ENCODE results near the gene RDX. TPM values are rescaled to one million over a fixed set of nuclear protein-coding genes. Genes with fewer than 3 reads are reported as not detected.

The RDX gene
- total RNA-seq, 2 experiments from 2014 or later: 23.7 to 25.5 TPM

DNA sequence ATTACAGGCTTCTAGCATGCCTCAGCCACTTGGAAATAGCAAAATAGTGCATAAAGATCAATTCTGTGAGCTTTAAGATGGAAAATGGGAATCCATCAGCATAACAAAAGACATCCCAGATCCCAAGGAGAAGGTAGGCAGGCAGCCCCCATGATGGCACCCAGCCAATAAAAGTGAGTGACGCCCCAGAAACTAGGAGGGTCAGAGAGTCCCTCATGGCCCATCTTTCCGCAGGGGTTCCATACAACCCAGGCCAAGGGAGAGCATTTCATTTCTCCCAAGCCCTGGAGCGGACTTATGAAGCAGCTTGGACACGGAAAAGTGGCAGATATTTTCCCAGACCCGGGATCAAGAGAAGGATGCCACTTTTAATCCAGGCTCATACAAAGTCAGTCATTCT lies 110.0 kb downstream of the RDX start:
- peaks cover 9% of the 10 kb centered on the region for H3K4me1 ChIP-seq (ENCODE audit: insufficient read depth, low read length, poor library complexity, severe bottlenecking)
- H2AFZ ChIP-seq (ENCODE audit: low read length): no peak overlapping the region
- H4K20me1 ChIP-seq (ENCODE audit: insufficient read depth, low read length): no peaks in the 10 kb centered on the region
- H3K9me3 ChIP-seq (ENCODE audit: low read length): no peaks in the 10 kb centered on the region
- BruUV-seq (replicated peaks): no TSS peak
- H3K4me2 ChIP-seq (ENCODE audit: low read length): no peak overlapping the region
- no peaks in the 10 kb centered on the region for H3K9me2 ChIP-seq (ENCODE audit: insufficient read depth, low read length)
- DNase-seq (ENCODE audit: low spot score): no peak
- POLR2A ChIA-PET: interaction anchor here (0.6 kb wide), 1 partner anchor 134 kb away, joined by 6 read pairs; no protein-coding TSS in a partner anchor
- H3K4me3 ChIP-seq (ENCODE audit: low read depth, low read length, poor library complexity, severe bottlenecking): no peak overlapping the region
- no peaks in the 10 kb centered on the region for H3K36me3 ChIP-seq (ENCODE audit: insufficient read depth, low read length)
- H3K27ac ChIP-seq (ENCODE audit: low read depth, low read length, poor library complexity, severe bottlenecking): no peak overlapping the region
- no peaks in the 10 kb centered on the region for H3K79me2 ChIP-seq (ENCODE audit: insufficient read depth, low read depth, low read length)
- CTCF ChIA-PET (ENCODE audit: unreplicated experiment): no interaction called here
- intact Hi-C loops (cut with micrococcal nuclease; ENCODE audit: unreplicated experiment): no loop called here
- TF ChIP-seq EZH2phosphoT487 (IDR thresholded peaks at IDR 0.05; ENCODE audit: borderline replicate concordance, low read depth, low read length): no peak
- TF ChIP-seq, protein P1, sequence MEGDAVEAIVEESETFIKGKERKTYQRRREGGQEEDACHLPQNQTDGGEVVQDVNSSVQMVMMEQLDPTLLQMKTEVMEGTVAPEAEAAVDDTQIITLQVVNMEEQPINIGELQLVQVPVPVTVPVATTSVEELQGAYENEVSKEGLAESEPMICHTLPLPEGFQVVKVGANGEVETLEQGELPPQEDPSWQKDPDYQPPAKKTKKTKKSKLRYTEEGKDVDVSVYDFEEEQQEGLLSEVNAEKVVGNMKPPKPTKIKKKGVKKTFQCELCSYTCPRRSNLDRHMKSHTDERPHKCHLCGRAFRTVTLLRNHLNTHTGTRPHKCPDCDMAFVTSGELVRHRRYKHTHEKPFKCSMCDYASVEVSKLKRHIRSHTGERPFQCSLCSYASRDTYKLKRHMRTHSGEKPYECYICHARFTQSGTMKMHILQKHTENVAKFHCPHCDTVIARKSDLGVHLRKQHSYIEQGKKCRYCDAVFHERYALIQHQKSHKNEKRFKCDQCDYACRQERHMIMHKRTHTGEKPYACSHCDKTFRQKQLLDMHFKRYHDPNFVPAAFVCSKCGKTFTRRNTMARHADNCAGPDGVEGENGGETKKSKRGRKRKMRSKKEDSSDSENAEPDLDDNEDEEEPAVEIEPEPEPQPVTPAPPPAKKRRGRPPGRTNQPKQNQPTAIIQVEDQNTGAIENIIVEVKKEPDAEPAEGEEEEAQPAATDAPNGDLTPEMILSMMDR (conservative IDR thresholded peaks at IDR 0.05; ENCODE audit: low read length): no peak

- H3K27ac ChIP-seq (ENCODE audit: low read depth, low read length, poor library complexity, severe bottlenecking): no peak overlapping the region
- ChIA-PET CTCF (ENCODE audit: unreplicated experiment) (no interaction called here), POLR2A (no interaction called here)
- no peak overlapping the region for H3K4me2 ChIP-seq (ENCODE audit: low read length)
- intact Hi-C loops (cut with micrococcal nuclease; ENCODE audit: unreplicated experiment): no loop called here
- H2AFZ ChIP-seq (ENCODE audit: low read length): no peak overlapping the region
- TF ChIP-seq EZH2phosphoT487 (IDR thresholded peaks at IDR 0.05; ENCODE audit: borderline replicate concordance, low read depth, low read length): no peak
- TF ChIP-seq, protein P1 (conservative IDR thresholded peaks at IDR 0.05; ENCODE audit: low read length): no peak
- H3K9me3 ChIP-seq (ENCODE audit: low read length): no peaks in the 10 kb centered on the region
- H4K20me1 ChIP-seq (ENCODE audit: insufficient read depth, low read length): no peaks in the 10 kb centered on the region
- no peaks in the 10 kb centered on the region for H3K36me3 ChIP-seq (ENCODE audit: insufficient read depth, low read length)
- DNase-seq (ENCODE audit: low spot score): no peak
- no peaks in the 10 kb centered on the region for H3K79me2 ChIP-seq (ENCODE audit: insufficient read depth, low read depth, low read length)
- peaks cover under 1% of the 10 kb centered on the region for H3K4me1 ChIP-seq (ENCODE audit: insufficient read depth, low read length, poor library complexity, severe bottlenecking)
- no peak overlapping the region for H3K4me3 ChIP-seq (ENCODE audit: low read depth, low read length, poor library complexity, severe bottlenecking)
- BruUV-seq (replicated peaks): no TSS peak
- H3K9me2 ChIP-seq (ENCODE audit: insufficient read depth, low read length): no peaks in the 10 kb centered on the region
These were observed 110.8 kb downstream of the RDX start for GRCh38 chr11:110185599-110185998.

GRCh38 chr11:110185121-110185591 lies 111.3 kb downstream of the RDX start:
- H3K4me3 ChIP-seq (ENCODE audit: low read depth, low read length, poor library complexity, severe bottlenecking): no peak overlapping the region
- DNase-seq (ENCODE audit: low spot score): no peak
- POLR2A ChIA-PET: no interaction called here
- no peaks in the 10 kb centered on the region for H3K4me1 ChIP-seq (ENCODE audit: insufficient read depth, low read length, poor library complexity, severe bottlenecking)
- H4K20me1 ChIP-seq (ENCODE audit: insufficient read depth, low read length): no peaks in the 10 kb centered on the region
- H3K4me2 ChIP-seq (ENCODE audit: low read length): no peak overlapping the region
- no peaks in the 10 kb centered on the region for H3K9me3 ChIP-seq (ENCODE audit: low read length)
- intact Hi-C loops (cut with micrococcal nuclease; ENCODE audit: unreplicated experiment): no loop called here
- no peaks in the 10 kb centered on the region for H3K79me2 ChIP-seq (ENCODE audit: insufficient read depth, low read depth, low read length)
- CTCF ChIA-PET (ENCODE audit: unreplicated experiment): no interaction called here
- BruUV-seq (replicated peaks): no TSS peak
- TF ChIP-seq EZH2phosphoT487 (IDR thresholded peaks at IDR 0.05; ENCODE audit: borderline replicate concordance, low read depth, low read length): no peak
- TF ChIP-seq, protein P1 (conservative IDR thresholded peaks at IDR 0.05; ENCODE audit: low read length): no peak
- no peaks in the 10 kb centered on the region for H3K36me3 ChIP-seq (ENCODE audit: insufficient read depth, low read length)
- no peak overlapping the region for H2AFZ ChIP-seq (ENCODE audit: low read length)
- no peaks in the 10 kb centered on the region for H3K9me2 ChIP-seq (ENCODE audit: insufficient read depth, low read length)
- no peak overlapping the region for H3K27ac ChIP-seq (ENCODE audit: low read depth, low read length, poor library complexity, severe bottlenecking)

Data from OCI-LY7 (cell line).